Measurements from ENCODE around the gene KCNQ1.

DNA sequence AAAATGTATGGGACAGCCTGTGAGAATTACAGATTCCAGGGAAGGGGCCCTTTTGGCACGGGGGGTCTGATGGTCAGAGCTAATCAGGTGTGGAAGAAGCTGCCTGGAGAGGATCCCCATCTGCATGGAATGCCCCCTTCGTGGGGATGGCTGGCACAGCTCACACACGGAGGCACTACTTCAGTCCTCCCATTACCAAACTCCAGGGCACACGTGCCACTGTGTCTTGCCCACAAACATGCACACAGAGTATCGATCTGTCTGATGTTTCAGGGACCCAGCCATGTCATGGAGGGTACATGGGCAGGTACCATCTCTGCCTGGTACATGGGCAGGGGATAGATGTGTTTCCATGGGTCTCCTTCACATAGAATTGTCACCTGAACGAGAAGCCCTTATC, 240.2 kb downstream of the KCNQ1 start:
- TF ChIP-seq POLR2A (IDR thresholded peaks at IDR 0.05; ENCODE audit: low read depth, low read length) = no peak
- no peak for TF ChIP-seq POLR2AphosphoS5 (IDR thresholded peaks at IDR 0.05; ENCODE audit: low read depth, low read length)
- no peak for TF ChIP-seq PAX5 (IDR thresholded peaks at IDR 0.05; ENCODE audit: insufficient read depth, low read length, severe bottlenecking)
- TF ChIP-seq SPI1 (IDR thresholded peaks at IDR 0.05; ENCODE audit: low read depth, low read length) = no peak
- TF ChIP-seq POU2F2 (IDR thresholded peaks at IDR 0.05; ENCODE audit: low read depth, low read length) = no peak
- no peak for TF ChIP-seq TAF1 (IDR thresholded peaks at IDR 0.05; ENCODE audit: low read depth, low read length)

All from GM12891 (cell line).